HG02571 (cell line): ENCODE data around the gene INTS14.

ENCODE experiments used
- ATAC-seq: cut with Tn5 transposase; IDR thresholded peaks from one replicate; pipeline ENCODE4 v1.9.1; 2021; ENCODE audit warnings: mild to moderate bottlenecking, moderate library complexity; ENCODE audit not compliant: unreplicated experiment

Gene INTS14

DNA sequence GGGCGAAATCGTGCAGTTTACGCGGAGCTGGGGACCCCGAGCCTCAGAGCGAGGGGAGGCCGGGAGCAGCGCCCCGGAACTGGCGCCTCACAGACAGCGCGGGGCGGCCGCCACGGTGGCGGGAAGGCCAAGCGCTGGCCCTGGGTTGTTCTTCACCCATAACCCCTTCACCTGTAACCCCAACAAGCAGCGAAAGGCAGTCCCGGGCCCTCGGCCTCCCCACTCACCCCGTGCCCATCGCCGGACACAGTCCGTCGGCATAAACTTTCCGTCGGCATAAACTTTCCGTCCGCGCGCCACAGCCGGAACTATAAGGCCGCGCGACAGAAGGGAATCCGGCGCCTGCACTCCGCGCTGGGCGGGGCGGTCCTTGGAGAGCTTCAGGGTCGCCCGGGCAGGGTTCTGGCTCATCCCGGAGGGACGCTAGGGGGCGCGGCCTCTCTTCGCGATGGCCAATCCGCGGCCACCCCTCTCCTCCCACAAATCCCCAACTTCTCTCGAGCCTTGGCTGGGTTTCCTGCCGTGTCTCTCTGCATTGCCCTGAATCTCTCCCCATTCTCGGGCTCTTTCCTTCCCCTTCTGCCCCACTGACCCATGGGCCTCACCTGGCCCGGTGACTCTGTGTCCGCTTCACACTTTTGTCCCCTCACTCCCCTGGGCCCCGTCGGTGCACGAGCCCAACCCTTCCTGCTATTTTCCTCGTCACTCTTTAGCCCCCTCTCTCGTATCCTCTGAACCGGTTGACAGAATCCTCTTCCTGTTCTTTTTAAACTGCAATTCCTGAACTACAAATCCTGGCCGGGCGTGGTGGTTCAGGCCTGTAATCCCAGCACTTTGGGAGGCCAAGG lies at the start of gene INTS14:
Gene INTS14 (minus strand): TSS at position 261 of the 848 bp plus-strand sequence. CDS start 3,751 bp downstream, outside the sequence.
- peak; percentile 97 for ATAC-seq

- no peak for ATAC-seq
These were observed 48.6 kb upstream of the INTS14 start for GRCh38 chr15:65659502-65660052.

- no peak for ATAC-seq
These were observed 44.5 kb upstream of the INTS14 start for GRCh38 chr15:65655457-65655856.

DNA sequence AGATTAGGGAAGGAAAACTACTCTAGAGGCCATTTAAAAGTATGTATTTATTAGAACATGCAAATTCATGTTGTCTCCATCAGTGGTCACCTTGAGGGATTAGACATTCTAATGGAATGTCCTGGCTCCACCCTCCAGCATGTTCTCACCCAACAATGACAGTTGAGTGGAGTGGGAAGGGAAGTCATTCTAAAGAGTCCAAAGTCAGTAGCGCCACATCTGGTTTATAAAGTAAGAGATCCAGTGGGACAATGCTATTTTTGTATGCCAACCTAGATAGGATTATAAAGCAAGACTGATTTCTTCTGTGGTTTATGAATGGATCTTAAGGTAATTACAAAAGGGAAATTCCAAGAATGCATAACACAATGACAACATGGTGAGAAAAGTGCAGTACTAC lies 44.1 kb upstream of the INTS14 start:
- ATAC-seq, result no peak

GRCh38 chr15:65653801-65654521 lies 43.0 kb upstream of the INTS14 start:
- no peak for ATAC-seq

DNA sequence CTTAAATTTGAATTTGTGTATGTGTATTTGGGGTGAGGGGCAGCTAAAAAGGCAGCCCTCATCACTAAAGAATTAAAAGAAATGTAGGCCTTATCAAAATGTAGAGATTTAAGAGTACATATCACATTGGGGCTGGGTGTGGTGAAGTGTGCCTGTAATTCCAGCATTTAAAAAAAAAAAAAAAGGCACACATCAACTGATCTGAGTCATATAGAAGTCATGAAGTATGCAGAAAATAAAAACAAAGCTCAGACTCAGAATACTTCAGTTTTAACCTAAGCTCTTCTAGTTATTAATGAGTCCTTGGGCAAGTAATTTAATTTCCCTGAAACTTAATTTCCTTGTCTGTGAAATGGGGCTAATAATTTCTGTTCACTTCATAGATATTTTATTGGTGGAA lies 42.4 kb upstream of the INTS14 start:
- ATAC-seq, result no peak

- no peak for ATAC-seq
These were observed 41.2 kb upstream of the INTS14 start for GRCh38 chr15:65651831-65652749.

GRCh38 chr15:65651042-65651322 lies 40.1 kb upstream of the INTS14 start:
- ATAC-seq, result no peak

GRCh38 chr15:65650312-65651041 lies 39.5 kb upstream of the INTS14 start:
- ATAC-seq, result no peak

- no peak for ATAC-seq
These were observed 35.6 kb upstream of the INTS14 start for GRCh38 chr15:65646486-65646885.

- ATAC-seq, result no peak
These were observed 34.5 kb upstream of the INTS14 start for GRCh38 chr15:65645392-65645791.

DNA sequence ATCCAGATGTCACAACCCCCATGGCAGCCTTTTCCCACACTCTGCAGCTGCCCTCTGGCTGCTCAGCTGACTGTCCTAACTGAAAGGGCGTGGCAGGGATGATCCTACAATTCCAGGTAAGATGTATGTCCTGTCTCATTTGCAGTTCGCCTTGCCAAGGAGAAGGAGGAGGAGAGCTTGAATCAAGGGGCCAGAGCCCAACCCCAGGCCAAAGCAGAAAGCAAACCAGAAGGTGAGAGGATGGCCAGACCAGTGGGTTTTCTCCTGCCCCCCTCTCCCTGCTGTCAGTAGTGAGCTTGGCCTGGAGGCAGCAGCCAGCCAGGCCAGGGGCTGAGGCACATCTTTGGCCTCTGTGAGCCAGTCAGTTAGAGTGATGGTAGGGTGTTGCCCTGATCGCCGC lies 33.4 kb upstream of the INTS14 start:
- no peak for ATAC-seq

DNA sequence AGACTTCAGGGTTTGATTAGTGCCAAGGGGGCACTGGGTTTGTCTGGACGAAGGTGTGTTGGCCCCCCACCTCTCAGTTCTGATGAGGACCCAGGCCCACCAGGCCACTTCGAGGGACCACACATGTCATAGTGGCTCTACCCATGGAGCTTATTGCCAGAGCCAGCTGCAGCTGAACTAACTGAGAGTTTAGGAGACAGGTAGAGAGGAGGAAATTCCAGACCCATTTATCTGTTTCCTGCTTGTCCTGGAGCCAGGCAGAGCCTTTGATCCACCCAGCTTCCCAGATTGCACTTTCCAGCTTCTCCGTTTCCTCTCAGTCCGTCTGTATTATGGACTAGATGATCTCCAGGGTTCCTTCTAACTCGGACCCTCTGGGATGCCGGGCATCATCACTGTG lies 31.7 kb upstream of the INTS14 start:
- no peak for ATAC-seq

- ATAC-seq, result no peak
These were observed 31.0 kb upstream of the INTS14 start for GRCh38 chr15:65641768-65642475.

DNA sequence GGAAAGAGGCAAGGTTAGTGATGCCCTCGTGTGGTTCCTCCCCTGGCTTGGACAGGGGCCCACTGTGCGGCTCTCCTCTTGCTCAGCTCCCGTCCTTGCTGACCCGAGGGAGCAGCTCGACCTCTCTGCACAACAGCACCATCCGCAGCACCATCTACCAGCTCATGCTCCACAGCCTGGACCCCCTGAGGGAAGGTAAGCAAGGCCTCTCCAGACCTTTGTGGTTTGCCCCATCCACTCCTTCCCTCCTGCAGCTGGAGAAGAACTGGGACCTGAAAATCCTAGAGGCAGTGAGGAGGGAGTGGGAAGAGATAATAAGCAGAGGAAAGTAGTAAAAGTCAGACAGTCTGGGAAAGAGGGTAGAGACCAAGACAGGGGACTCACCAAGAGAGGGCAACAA lies 28.6 kb upstream of the INTS14 start:
- ATAC-seq, result no peak

DNA sequence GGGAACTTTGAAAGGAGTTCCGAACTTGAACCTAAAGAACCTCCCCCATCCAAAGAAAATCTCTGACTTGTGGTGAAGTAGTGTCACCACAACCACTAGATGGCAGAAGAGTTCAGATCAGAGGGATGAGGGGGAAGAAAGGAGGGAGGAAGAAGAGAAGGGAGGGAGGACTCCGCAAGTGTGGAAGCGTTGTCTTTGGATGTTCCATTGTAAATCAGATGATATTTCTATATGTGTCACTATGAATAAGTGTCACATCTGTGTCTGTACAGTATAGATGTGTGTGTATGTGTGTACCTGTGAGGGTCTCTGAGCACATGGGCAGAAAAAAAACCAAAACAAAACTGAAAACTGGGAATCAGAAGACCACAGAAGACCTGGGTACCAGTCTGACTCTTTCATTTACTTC lies 27.8 kb upstream of the INTS14 start:
- no peak for ATAC-seq

DNA sequence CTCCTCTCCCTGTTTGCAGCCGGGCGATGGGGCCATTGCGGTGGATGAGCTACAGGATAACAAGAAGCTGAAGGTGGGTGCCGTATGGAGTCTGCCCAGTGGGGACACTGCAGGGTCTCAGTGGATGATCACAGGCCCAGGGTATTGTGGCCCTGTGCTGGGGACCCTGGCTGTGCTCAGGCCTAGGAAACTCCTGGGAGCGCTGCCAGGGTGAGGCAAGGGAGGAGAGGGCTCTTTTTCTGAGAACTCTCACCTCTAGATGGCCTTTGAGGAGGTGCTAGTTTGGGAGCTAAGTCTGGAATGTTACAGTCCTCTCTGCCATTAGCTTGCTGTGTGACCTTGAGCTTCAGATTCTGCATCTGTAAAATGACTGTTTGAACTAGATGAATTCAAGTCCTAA lies 27.2 kb upstream of the INTS14 start:
- ATAC-seq, result no peak

DNA sequence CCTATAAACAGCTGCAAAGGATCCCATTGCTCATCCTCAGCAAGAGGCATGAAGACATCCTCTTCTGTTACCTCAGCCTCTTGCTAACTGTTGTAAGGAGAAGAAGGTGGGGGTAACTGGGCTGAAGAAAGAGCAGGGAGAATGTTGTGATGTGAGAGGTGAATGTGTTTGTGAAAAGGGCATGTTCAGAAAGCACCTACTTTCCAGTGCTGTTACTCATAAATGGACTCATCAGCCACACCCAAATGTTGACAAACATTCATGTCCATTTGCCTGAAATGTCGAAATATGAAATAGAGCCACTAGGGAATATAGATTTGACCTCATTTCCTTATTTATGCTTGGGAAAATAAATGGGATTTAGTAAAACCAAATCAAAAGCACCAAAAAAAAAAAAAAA lies 23.4 kb upstream of the INTS14 start:
- ATAC-seq, result no peak

DNA sequence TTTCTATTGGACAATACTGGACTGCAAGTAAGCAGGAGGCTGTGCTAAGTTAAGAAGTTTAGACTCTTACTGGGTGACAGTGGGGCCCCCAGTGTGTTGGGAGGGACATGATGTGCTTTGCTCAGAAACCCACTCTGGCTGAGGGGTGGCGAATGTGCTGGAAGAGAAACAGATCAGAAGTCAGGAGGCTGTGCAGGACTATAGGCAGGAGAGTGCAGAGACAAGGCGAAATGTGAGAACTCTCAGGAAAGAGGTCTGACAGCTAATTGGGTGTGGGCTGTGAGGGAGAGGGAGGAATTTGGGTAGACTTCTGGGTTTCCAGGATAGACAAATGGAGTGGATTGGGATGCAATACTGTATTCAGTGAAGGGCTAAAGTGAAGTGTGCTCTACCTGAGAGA lies 22.8 kb upstream of the INTS14 start:
- ATAC-seq, result no peak
